Measurements from ENCODE around the gene FRS3. TPM values are rescaled to one million over a fixed set of nuclear protein-coding genes. Genes with fewer than 3 reads are reported as not detected.
A peak's percentile ranks its signal among the peaks of the same experiment; 100 is the strongest.

The FRS3 gene
- total and polyA plus RNA-seq, 2 of the 8 experiments (the other 6 are each of a cell fraction or from before 2014, with no cell fraction given) = 3.4 to 4.4 TPM

- Histone ChIP-seq H3K4me2 (ENCODE audit: insufficient read depth in 1 of 2, low read depth in 2 of 2, low read length in 2 of 2) (peak overlapping the region; percentile 76 to 99; a peak in 1 of 4 replicates), H3K79me1 (ENCODE audit: low read depth, low read length) (peaks cover 2% of the 10 kb centered on the region; the same call in 1 of the 2 replicates), H3K79me2 (ENCODE audit: control insufficient read depth in 1 of 2, insufficient read depth in 2 of 2, low read length in 2 of 2) (peaks cover 0 to 12% of the 10 kb centered on the region in 2 experiments; a peak in 3 of 4 replicates), H3K9me3 (ENCODE audit: insufficient read depth in 2 of 2, low read depth in 1 of 2, low read length in 1 of 2) (no peaks in the 10 kb centered on the region), H3K14ac (ENCODE audit: insufficient read length) (no peak overlapping the region), H2BK20ac (ENCODE audit: low read length) (no peak overlapping the region), H3K4me1 (replicated peaks in 1 of 4; ENCODE audit: control insufficient read depth in 3 of 4, insufficient read depth in 4 of 4, low read length in 3 of 4) (peaks cover 2 to 7% (median 3%) of the 10 kb centered on the region in 4 experiments; a peak in 6 of 7 replicates), H3K23ac (ENCODE audit: insufficient read length) (no peak overlapping the region), H2BK5ac (ENCODE audit: low read depth, low read length) (no peak overlapping the region), H3K27ac (ENCODE audit: low read depth, low read length) (no peak overlapping the region), H2AK5ac (ENCODE audit: low read depth, low read length) (no peak overlapping the region), H3K27me3 (replicated peaks in 1 of 4; ENCODE audit: control insufficient read depth in 3 of 4, extremely low read depth in 1 of 4, insufficient read depth in 3 of 4, low read length in 3 of 4) (peaks cover 2 to 39% (median 25%) of the 10 kb centered on the region in 4 experiments), H3K56ac (replicated peaks; ENCODE audit: insufficient read length, low read depth, low read length) (no peak overlapping the region), H4K20me1 (replicated peaks in 1 of 2; ENCODE audit: control insufficient read depth in 1 of 2, insufficient read depth in 2 of 2, low read length in 2 of 2) (peaks cover 0 to 9% of the 10 kb centered on the region in 2 experiments), H2BK120ac (replicated peaks; ENCODE audit: low read depth, low read length) (no peak overlapping the region), H2BK15ac (ENCODE audit: low read length) (0 out of 2 replicates have a peak overlapping the region, but pooled peaks have one; percentile 46), H3K36me3 (ENCODE audit: control insufficient read depth in 2 of 4, insufficient read depth in 4 of 4, low read length in 3 of 4) (peaks cover 6 to 14% (median 12%) of the 10 kb centered on the region in 4 experiments; a peak in 7 of 8 replicates), H2BK12ac (ENCODE audit: low read depth, low read length) (no peak overlapping the region), H2AFZ (ENCODE audit: low read length) (no peak overlapping the region), H3K4me3 (ENCODE audit: extremely low read depth in 1 of 4, insufficient read depth in 2 of 4, low read depth in 3 of 4, low read length in 4 of 4) (no peak overlapping the region), H3K9ac (replicated peaks in 1 of 4; ENCODE audit: extremely low read depth in 1 of 4, low read depth in 3 of 4, low read length in 3 of 4) (no peak overlapping the region; a peak in 1 of 7 replicates), H3K18ac (ENCODE audit: extremely low read depth, low read length) (no peak overlapping the region), H4K91ac (replicated peaks; ENCODE audit: insufficient read length, low read length) (no peak overlapping the region), H4K8ac (ENCODE audit: extremely low read depth, insufficient read depth, low read length) (no peak overlapping the region), H4K5ac (ENCODE audit: insufficient read length, low read depth, low read length) (no peak overlapping the region), H3K4ac (replicated peaks; ENCODE audit: insufficient read length, low read depth, low read length) (no peak overlapping the region), H3K23me2 (ENCODE audit: low read depth, low read length) (peaks cover 16% of the 10 kb centered on the region)
- CTCF ChIA-PET (ENCODE audit: partially characterized antibody) = interaction anchor here (0.7 to 5.1 kb wide), 29 partner anchors 9 to 417 kb away, joined by 3 to 108 read pairs (median 4); partner anchors contain the start of genes BYSL, MED20 and TAF8
- 80% methylated on average over 11 of the region's 11 CpGs; no CpG with 5 or more reads in 1 of the 2 experiments for WGBS, 2 experiments (ENCODE audit: extremely low coverage in 1 of 2, insufficient coverage in 1 of 2, insufficient read length in 1 of 2, insufficient replicate concordance in 2 of 2, low coverage in 1 of 2, low lambda C conversion rate in 2 of 2, missing lambda C conversion rate in 1 of 2)
- POLR2A ChIA-PET (ENCODE audit: partially characterized antibody) = interaction anchor here (1.0 to 4.2 kb wide), 6 partner anchors 9 to 265 kb away, joined by 3 to 31 read pairs (median 6); partner anchors contain the start of genes BYSL, MED20 and TAF8
- FAIRE-seq (no peak), DNase-seq (ENCODE audit: low read depth in 1 of 2, low spot score in 2 of 2) (no peak)
- TF ChIP-seq RFX5 (IDR thresholded peaks at IDR 0.05; ENCODE audit: borderline replicate concordance, low read depth, low read length) = no peak
- no peak for TF ChIP-seq TAF7 (optimal IDR thresholded peaks at IDR 0.05; ENCODE audit: borderline replicate concordance, low read depth, low read length)
- no peak for TF ChIP-seq RNF2 (IDR thresholded peaks at IDR 0.05; ENCODE audit: borderline replicate concordance, low read depth, low read length, missing control alignments, poor library complexity, severe bottlenecking)
- TF ChIP-seq RXRA (IDR thresholded peaks at IDR 0.05; ENCODE audit: insufficient read depth, low read depth, low read length) = no peak
- TF ChIP-seq CTBP2 (IDR thresholded peaks at IDR 0.05; ENCODE audit: borderline replicate concordance, insufficient read depth, insufficient read length, low read length) = no peak
- no peak for TF ChIP-seq SRF (IDR thresholded peaks at IDR 0.05; ENCODE audit: low read depth, low read length)
- no peak for TF ChIP-seq FOSL1 (IDR thresholded peaks at IDR 0.05; ENCODE audit: insufficient read depth, low read depth, low read length)
- TF ChIP-seq SIRT6 (IDR thresholded peaks at IDR 0.05; ENCODE audit: low read length) = no peak
- TF ChIP-seq YY1 (IDR thresholded peaks at IDR 0.05; ENCODE audit: low read depth, low read length) = no peak
- TF ChIP-seq SUZ12 (IDR thresholded peaks at IDR 0.05; ENCODE audit: low read length) = no peak
- TF ChIP-seq HDAC2 (IDR thresholded peaks at IDR 0.05; ENCODE audit: borderline replicate concordance in 1 of 2, low read depth in 2 of 2, low read length in 2 of 2) = no peak
- TF ChIP-seq SP2 (IDR thresholded peaks at IDR 0.05; ENCODE audit: low read length) = no peak
- TF ChIP-seq TEAD4 (IDR thresholded peaks at IDR 0.05; ENCODE audit: low read depth, low read length) = no peak
These were observed 5.6 kb upstream of the FRS3 start for GRCh38 chr6:41785254-41785653.
